HUES48 (cell line): ENCODE data around the gene SRL.

Experiments
- H3K27ac ChIP-seq: one replicate; pipeline ENCODE4 v1.7.0; 2013; ENCODE audit warnings: low read depth, low read length, inconsistent platforms
- H3K27me3 ChIP-seq: 2 replicates; pipeline ENCODE4 v1.6.1; 2013; ENCODE audit warnings: mild to moderate bottlenecking, low read length; ENCODE audit not compliant: control insufficient read depth, insufficient read depth
- H3K36me3 ChIP-seq: 2 replicates; pipeline ENCODE4 v1.6.1; 2013; ENCODE audit warnings: low read length; ENCODE audit not compliant: control insufficient read depth, insufficient read depth
- H3K4me1 ChIP-seq: 2 replicates; pipeline ENCODE4 v1.6.1; 2013; ENCODE audit warnings: mild to moderate bottlenecking, low read length; ENCODE audit not compliant: control insufficient read depth, insufficient read depth
- H3K4me3 ChIP-seq: 2 replicates; pipeline ENCODE4 v1.5.1; 2013; ENCODE audit warnings: mild to moderate bottlenecking, low read depth, low read length
- H3K9ac ChIP-seq: 2 replicates; pipeline ENCODE4 v1.6.1; 2013; ENCODE audit warnings: mild to moderate bottlenecking, low read depth, low read length, moderate library complexity
- H3K9me3 ChIP-seq: 2 replicates; pipeline ENCODE4 v1.6.1; 2013; ENCODE audit warnings: low read length; ENCODE audit not compliant: control insufficient read depth, insufficient read depth

The SRL gene

GRCh38 chr16:4226251-4227039 lies 15.4 kb downstream of the SRL start:
- no peaks in the 10 kb centered on the region for H3K27me3 ChIP-seq
- H3K36me3 ChIP-seq, result no peaks in the 10 kb centered on the region
- no peak overlapping the region for H3K9ac ChIP-seq
- no peaks in the 10 kb centered on the region for H3K4me1 ChIP-seq
- no peak overlapping the region for H3K4me3 ChIP-seq
- H3K27ac ChIP-seq, result no peak overlapping the region
- H3K9me3 ChIP-seq, result no peaks in the 10 kb centered on the region

- Histone ChIP-seq H3K9me3 (no peaks in the 10 kb centered on the region), H3K4me1 (no peaks in the 10 kb centered on the region), H3K4me3 (no peak overlapping the region), H3K36me3 (no peaks in the 10 kb centered on the region), H3K9ac (no peak overlapping the region), H3K27me3 (no peaks in the 10 kb centered on the region), H3K27ac (no peak overlapping the region)
Observed at GRCh38 chr16:4225075-4225474, 16.8 kb downstream of the SRL start.

DNA sequence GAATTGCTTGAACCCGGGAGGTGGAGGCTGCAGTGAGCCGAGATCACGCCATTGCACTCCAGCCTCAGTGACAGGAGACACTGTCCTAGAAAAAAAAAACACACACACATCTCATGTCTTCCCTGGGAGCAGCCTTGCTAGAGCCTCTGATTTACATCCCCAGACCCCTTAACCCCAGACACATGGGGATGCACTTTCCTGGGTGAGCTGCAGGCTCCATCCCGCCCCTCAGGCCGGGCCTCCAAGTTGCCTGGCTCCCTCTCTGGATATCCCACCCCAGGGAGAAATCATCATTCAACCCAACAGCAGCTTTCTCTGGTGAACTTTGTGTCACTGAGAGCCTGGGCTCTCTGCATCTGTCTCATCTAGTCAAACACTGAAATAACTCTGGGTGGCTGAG lies 21.5 kb downstream of the SRL start:
- Histone ChIP-seq H3K27ac (no peak overlapping the region), H3K36me3 (no peaks in the 10 kb centered on the region)

DNA sequence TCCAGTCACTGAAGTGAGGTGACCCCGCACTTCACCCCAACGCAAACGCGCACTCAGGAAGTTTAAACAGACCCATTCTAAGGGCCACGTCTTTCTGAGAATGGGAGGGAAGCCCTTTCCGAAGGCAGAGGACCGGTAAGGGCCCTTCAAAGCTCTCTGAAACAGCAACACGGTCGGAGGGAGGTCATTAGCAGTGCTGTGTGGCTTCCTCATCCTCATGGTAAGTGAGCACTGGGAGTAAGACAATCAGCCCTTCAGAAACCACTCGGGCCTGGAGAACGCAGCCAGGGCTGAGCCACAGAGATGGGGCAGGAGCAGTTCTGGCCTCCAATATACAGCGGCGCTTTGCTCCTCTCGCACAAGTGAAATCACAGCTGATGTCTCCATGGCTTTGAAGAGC lies 23.7 kb downstream of the SRL start:
- H3K27me3 ChIP-seq, result no peaks in the 10 kb centered on the region
- no peak overlapping the region for H3K9ac ChIP-seq
- H3K9me3 ChIP-seq, result no peaks in the 10 kb centered on the region
- no peaks in the 10 kb centered on the region for H3K36me3 ChIP-seq
- H3K4me1 ChIP-seq, result peaks cover 20% of the 10 kb centered on the region
- H3K27ac ChIP-seq, result no peak overlapping the region
- no peak overlapping the region for H3K4me3 ChIP-seq

More for the DNA sequence above, 21.5 kb downstream of the SRL start:
- Histone ChIP-seq H3K27me3 (no peaks in the 10 kb centered on the region), H3K4me1 (peaks cover 14% of the 10 kb centered on the region; the same call in 1 of the 2 replicates), H3K4me3 (no peak overlapping the region), H3K9me3 (no peaks in the 10 kb centered on the region), H3K9ac (no peak overlapping the region)

DNA sequence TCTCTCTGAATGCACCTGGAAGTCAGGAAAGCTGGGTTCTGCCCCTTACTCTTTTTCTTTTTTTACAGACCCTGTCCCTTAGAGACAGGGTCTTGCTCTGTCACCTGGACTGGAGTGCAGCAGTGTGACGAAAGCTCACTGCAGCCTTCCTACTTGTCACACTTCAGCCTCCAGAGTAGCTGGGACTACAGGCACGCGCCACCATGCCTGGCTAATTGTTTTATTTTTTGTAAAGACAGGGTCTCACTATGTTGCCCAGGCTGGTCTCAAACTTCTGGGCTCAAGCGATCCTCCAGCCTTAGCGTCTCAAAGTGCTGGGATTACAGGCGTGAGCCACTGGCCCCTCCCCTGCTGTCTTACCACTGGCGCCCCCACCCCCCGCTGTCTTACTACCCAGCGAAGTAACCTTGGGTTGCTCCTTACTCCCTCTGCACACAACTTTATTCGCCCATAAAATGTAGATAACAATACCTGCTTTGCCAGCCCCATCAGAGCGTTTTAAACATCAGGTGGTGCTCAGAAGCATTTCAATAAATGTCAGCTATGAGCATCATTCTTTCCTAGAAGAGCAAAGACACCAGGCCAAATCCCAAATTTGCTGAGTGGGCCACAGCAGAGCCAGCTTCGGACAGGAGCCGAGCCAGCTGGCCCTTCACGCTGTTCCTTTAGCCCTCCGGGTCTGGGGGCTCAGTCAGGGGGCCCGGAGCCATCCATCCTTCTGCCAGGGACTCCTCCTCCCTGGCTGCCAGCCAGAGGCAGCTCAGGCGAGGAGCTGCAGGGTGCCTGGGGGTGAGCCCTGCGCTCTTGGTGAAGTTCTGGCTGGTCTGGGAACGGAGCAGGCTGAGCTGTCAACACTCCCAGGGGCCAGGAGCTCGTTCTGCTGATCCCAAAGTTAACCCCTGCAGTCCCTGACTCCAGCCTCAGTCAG lies 24.4 kb downstream of the SRL start:
- peaks cover 20% of the 10 kb centered on the region for H3K4me1 ChIP-seq
- H3K9me3 ChIP-seq, result no peaks in the 10 kb centered on the region
- H3K27ac ChIP-seq, result no peak overlapping the region
- H3K36me3 ChIP-seq, result no peaks in the 10 kb centered on the region
- H3K4me3 ChIP-seq, result no peak overlapping the region
- H3K27me3 ChIP-seq, result no peaks in the 10 kb centered on the region
- no peak overlapping the region for H3K9ac ChIP-seq

DNA sequence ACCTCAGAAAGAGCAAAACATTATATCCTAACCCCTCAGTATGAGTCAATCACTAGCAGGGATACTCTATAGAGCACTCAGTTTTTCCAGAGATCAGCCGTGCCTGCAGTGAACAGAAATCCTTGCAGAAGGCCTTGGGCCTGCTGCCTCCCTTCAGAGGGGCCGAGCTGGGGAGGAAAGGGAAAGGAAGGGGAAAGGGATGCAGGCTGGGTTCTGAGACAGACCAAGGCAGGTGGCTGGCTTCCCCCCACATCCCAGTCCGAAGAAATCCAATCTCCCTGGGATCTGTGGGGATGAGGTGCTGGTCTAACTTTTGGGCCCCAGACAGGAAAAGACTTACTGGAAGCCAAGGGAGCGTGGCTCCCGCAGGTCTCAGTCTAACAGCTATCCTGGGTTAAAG lies 25.3 kb downstream of the SRL start:
- no peak overlapping the region for H3K27ac ChIP-seq
- no peaks in the 10 kb centered on the region for H3K9me3 ChIP-seq
- H3K36me3 ChIP-seq, result no peaks in the 10 kb centered on the region
- no peak overlapping the region for H3K9ac ChIP-seq
- no peaks in the 10 kb centered on the region for H3K27me3 ChIP-seq
- no peak overlapping the region for H3K4me3 ChIP-seq
- peaks cover 20% of the 10 kb centered on the region for H3K4me1 ChIP-seq

DNA sequence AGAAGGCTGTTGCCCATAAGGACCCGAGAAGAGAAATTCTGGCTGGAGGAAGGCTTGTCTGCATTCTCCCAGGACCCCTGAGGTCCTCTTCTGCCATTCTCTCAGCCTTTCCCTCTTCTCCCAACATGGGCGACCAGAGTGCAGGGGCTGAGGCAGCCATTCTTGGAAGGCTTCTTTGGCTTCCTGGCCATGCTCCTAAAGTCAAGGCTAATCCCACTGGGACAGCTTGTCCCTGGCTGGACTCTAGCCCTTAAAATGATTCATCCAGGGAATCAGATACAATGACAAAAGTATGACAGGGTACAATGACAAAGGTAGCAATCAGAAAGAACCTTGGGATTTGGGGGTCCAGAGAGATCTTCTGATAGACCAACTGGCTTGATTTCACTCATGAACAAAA lies 26.8 kb downstream of the SRL start:
- Histone ChIP-seq H3K4me1 (peaks cover 20% of the 10 kb centered on the region), H3K9ac (no peak overlapping the region), H3K27ac (no peak overlapping the region), H3K36me3 (no peaks in the 10 kb centered on the region), H3K27me3 (no peaks in the 10 kb centered on the region), H3K4me3 (no peak overlapping the region), H3K9me3 (no peaks in the 10 kb centered on the region)

- H3K9me3 ChIP-seq, result no peaks in the 10 kb centered on the region
- H3K4me1 ChIP-seq, result peaks cover 20% of the 10 kb centered on the region
- H3K27ac ChIP-seq, result peak overlapping the region; percentile 36
- no peak overlapping the region for H3K9ac ChIP-seq
- H3K36me3 ChIP-seq, result no peaks in the 10 kb centered on the region
- H3K27me3 ChIP-seq, result no peaks in the 10 kb centered on the region
- H3K4me3 ChIP-seq, result no peak overlapping the region
Observed at GRCh38 chr16:4214215-4214621, 27.7 kb downstream of the SRL start.

GRCh38 chr16:4213737-4214136 lies 28.1 kb downstream of the SRL start:
- Histone ChIP-seq H3K9me3 (no peaks in the 10 kb centered on the region), H3K9ac (no peak overlapping the region), H3K4me3 (no peak overlapping the region), H3K27me3 (no peaks in the 10 kb centered on the region), H3K36me3 (no peaks in the 10 kb centered on the region), H3K27ac (peak overlapping the region; percentile 36), H3K4me1 (peaks cover 20% of the 10 kb centered on the region)

- no peaks in the 10 kb centered on the region for H3K9me3 ChIP-seq
- H3K27me3 ChIP-seq, result no peaks in the 10 kb centered on the region
- H3K36me3 ChIP-seq, result no peaks in the 10 kb centered on the region
- H3K9ac ChIP-seq, result no peak overlapping the region
- H3K4me3 ChIP-seq, result no peak overlapping the region
- H3K4me1 ChIP-seq, result peaks cover 15% of the 10 kb centered on the region
- H3K27ac ChIP-seq, result no peak overlapping the region
Observed at GRCh38 chr16:4212934-4213296, 29.0 kb downstream of the SRL start.
